ENCODE results near the gene GPR25.

The GPR25 gene

DNA sequence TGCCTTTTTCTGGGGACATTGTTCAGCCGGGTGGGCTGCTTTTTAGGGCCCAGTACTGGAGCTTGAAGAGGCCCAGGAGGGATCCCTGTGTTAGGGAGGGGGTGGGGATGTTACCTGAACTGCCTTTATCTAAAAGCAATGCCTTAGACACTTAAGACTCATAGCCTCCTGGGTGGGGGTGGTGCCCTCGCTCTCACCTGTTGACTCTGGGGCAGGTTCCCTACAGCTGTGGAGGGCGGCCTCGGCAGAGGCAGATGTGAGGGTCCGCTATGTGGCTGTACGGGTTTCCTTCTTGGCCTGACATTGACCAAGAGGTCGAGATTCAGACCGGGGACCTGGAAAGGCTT is 22.6 kb downstream of the GPR25 start:
- DNase-seq, result no peak
- Histone ChIP-seq H3K9me2 (replicated peaks; ENCODE audit: insufficient read depth, low read length) (no peaks in the 10 kb centered on the region), H3K4me2 (ENCODE audit: low read depth, low read length) (peak overlapping the region; percentile 83; the same call in 1 of the 2 replicates), H3K4me3 (ENCODE audit: low read length) (no peak overlapping the region), H3K79me2 (ENCODE audit: low read length) (peaks cover 82% of the 10 kb centered on the region), H3K9ac (ENCODE audit: low read length) (no peak overlapping the region), H3K36me3 (replicated peaks; ENCODE audit: insufficient read depth, low read length) (0 out of 2 replicates have a peak, but pooled peaks cover 6% of the 10 kb centered on the region), H3F3A (ENCODE audit: insufficient read depth, low read length) (peaks cover 28% of the 10 kb centered on the region), H3K9me3 (replicated peaks; ENCODE audit: insufficient read depth, low read length) (no peaks in the 10 kb centered on the region), H3K27me3 (replicated peaks; ENCODE audit: insufficient read depth, low read length) (no peaks in the 10 kb centered on the region), H3K4me1 (ENCODE audit: low read length) (peaks cover 25% of the 10 kb centered on the region), H2AFZ (ENCODE audit: low read length) (no peak overlapping the region), H4K20me1 (ENCODE audit: insufficient read depth, low read length) (no peaks in the 10 kb centered on the region), H3K27ac (ENCODE audit: low read length) (no peak overlapping the region)
- TF ChIP-seq EZH2phosphoT487 (IDR thresholded peaks at IDR 0.05; ENCODE audit: low read length) (no peak), EZH2 (optimal IDR thresholded peaks at IDR 0.05; ENCODE audit: low read depth, low read length) (no peak)
- TF ChIP-seq, protein P1, sequence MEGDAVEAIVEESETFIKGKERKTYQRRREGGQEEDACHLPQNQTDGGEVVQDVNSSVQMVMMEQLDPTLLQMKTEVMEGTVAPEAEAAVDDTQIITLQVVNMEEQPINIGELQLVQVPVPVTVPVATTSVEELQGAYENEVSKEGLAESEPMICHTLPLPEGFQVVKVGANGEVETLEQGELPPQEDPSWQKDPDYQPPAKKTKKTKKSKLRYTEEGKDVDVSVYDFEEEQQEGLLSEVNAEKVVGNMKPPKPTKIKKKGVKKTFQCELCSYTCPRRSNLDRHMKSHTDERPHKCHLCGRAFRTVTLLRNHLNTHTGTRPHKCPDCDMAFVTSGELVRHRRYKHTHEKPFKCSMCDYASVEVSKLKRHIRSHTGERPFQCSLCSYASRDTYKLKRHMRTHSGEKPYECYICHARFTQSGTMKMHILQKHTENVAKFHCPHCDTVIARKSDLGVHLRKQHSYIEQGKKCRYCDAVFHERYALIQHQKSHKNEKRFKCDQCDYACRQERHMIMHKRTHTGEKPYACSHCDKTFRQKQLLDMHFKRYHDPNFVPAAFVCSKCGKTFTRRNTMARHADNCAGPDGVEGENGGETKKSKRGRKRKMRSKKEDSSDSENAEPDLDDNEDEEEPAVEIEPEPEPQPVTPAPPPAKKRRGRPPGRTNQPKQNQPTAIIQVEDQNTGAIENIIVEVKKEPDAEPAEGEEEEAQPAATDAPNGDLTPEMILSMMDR (IDR thresholded peaks at IDR 0.05; ENCODE audit: low read length), result no peak

DNA sequence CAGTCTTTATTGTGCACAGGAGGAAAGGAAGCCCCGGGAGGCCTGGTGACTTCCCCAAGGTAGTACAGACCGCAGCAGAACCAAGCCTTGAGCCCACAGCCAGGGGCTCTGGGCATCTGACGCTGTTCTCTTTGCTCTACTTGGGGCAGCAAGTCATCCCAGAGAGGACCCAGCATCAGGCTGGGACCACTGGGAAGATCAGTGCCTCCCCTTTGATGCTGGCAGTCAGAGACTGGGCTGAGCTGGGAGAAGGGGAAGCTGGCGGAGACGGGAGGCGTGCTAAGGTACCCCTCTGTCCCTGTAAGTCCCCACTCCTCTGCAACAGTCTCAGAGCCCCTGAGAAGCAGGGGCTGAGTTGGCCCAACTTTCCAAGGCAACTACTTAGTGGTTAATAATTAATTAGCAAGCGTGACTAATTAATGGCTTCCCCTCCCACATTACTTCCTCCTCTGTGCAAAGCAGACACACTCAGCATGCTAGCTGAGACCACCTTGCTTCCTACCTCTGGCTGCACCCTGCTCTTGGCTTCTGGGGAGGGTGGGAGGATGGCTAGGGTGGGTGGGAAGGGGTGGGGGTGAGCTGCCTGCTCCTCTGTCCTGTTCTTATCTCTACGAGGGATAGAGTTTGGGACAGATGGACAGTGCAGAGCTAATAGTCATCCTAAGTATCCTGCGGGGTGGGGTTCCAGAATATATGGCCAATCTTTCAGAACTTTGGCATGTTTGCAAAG is 23.2 kb downstream of the GPR25 start:
- H3K4me1 ChIP-seq (ENCODE audit: low read length), result peaks cover 23% of the 10 kb centered on the region
- no peak overlapping the region for H2AFZ ChIP-seq (ENCODE audit: low read length)
- peak overlapping the region; percentile 7; the same call in 1 of the 2 replicates for H3K4me2 ChIP-seq (ENCODE audit: low read depth, low read length)
- H4K20me1 ChIP-seq (ENCODE audit: insufficient read depth, low read length), result no peaks in the 10 kb centered on the region
- H3K4me3 ChIP-seq (ENCODE audit: low read length), result no peak overlapping the region
- no peak for DNase-seq
- no peak overlapping the region for H3K27ac ChIP-seq (ENCODE audit: low read length)
- no peaks in the 10 kb centered on the region for H3K9me2 ChIP-seq (replicated peaks; ENCODE audit: insufficient read depth, low read length)
- H3K9me3 ChIP-seq (replicated peaks; ENCODE audit: insufficient read depth, low read length), result no peaks in the 10 kb centered on the region
- TF ChIP-seq EZH2phosphoT487 (IDR thresholded peaks at IDR 0.05; ENCODE audit: low read length), result no peak
- TF ChIP-seq, protein P1 (IDR thresholded peaks at IDR 0.05; ENCODE audit: low read length), result no peak
- no peak for TF ChIP-seq EZH2 (optimal IDR thresholded peaks at IDR 0.05; ENCODE audit: low read depth, low read length)
- peaks cover 26% of the 10 kb centered on the region for H3F3A ChIP-seq (ENCODE audit: insufficient read depth, low read length)
- H3K27me3 ChIP-seq (replicated peaks; ENCODE audit: insufficient read depth, low read length), result no peaks in the 10 kb centered on the region
- no peak overlapping the region for H3K9ac ChIP-seq (ENCODE audit: low read length)
- 0 out of 2 replicates have a peak, but pooled peaks cover 8% of the 10 kb centered on the region for H3K36me3 ChIP-seq (replicated peaks; ENCODE audit: insufficient read depth, low read length)
- peaks cover 80% of the 10 kb centered on the region for H3K79me2 ChIP-seq (ENCODE audit: low read length)

DNA sequence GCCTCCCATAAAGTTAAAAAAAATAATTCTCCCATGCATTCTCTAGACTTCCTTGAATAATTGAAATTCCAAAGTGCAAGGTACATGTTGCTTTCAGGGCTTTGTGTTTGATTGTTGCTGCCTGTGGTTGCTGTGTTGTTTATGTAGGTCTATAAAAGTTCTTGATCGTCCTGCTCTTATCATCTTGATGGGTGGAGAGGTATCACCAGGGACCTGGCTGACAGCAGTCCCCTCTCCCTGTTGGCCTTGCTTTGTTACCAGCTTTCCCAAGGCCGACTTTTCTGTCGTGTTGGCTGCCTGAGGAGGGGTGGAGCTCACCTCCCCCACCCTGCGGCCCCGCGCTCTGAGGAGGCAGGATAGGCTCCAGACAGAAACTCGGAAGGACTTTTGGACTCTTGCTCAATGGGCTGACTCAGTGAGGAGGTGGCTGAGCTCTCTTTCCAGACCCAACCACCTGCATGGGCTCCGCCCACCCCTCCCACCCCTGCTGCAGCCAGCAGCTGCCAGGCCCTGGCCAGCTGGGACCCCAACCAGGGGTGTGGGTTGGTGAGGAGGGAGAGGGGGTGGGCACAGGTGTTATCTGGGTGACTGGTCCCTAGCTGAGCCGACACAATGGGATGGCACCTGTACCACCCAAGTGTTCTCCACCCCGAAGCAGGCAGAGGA is 23.9 kb downstream of the GPR25 start:
- Histone ChIP-seq H4K20me1 (ENCODE audit: insufficient read depth, low read length) (no peaks in the 10 kb centered on the region), H3K4me1 (ENCODE audit: low read length) (peaks cover 23% of the 10 kb centered on the region), H3K9ac (ENCODE audit: low read length) (no peak overlapping the region), H3K9me3 (replicated peaks; ENCODE audit: insufficient read depth, low read length) (no peaks in the 10 kb centered on the region), H3K4me3 (ENCODE audit: low read length) (no peak overlapping the region), H3K9me2 (replicated peaks; ENCODE audit: insufficient read depth, low read length) (no peaks in the 10 kb centered on the region), H3F3A (ENCODE audit: insufficient read depth, low read length) (peaks cover 19% of the 10 kb centered on the region), H3K79me2 (ENCODE audit: low read length) (peaks cover 73% of the 10 kb centered on the region), H3K27me3 (replicated peaks; ENCODE audit: insufficient read depth, low read length) (no peaks in the 10 kb centered on the region), H3K4me2 (ENCODE audit: low read depth, low read length) (peak overlapping the region; percentile 10; the same call in 1 of the 2 replicates), H3K27ac (ENCODE audit: low read length) (no peak overlapping the region), H3K36me3 (replicated peaks; ENCODE audit: insufficient read depth, low read length) (0 out of 2 replicates have a peak, but pooled peaks cover 14% of the 10 kb centered on the region), H2AFZ (ENCODE audit: low read length) (no peak overlapping the region)
- no peak for TF ChIP-seq EZH2 (optimal IDR thresholded peaks at IDR 0.05; ENCODE audit: low read depth, low read length)
- TF ChIP-seq, protein P1 (IDR thresholded peaks at IDR 0.05; ENCODE audit: low read length), result no peak
- TF ChIP-seq EZH2phosphoT487 (IDR thresholded peaks at IDR 0.05; ENCODE audit: low read length), result no peak
- no peak for DNase-seq
